Esophagus muscularis mucosa (tissue), 4 donors: Measurements from ENCODE around the gene MYADML2. TPM values are rescaled to one million over a fixed set of nuclear protein-coding genes. Genes with fewer than 3 reads are reported as not detected.

Source experiments
- DNase-seq: peaks from one replicate; pipeline ENCODE4 v3.0.0-alpha.2; 2017; ENCODE audit errors: extremely low spot score
- H3K27ac ChIP-seq, 4 donors: fragments of 200-600 bp; sonication (generic); replicated peaks in 1 of 4; 1 replicate in 3 of 4; 2 replicates in 1 of 4; pipeline ENCODE4 v1.5.1; 2016 to 2019; ENCODE audit warnings: mild to moderate bottlenecking in 1 of 4
- H3K27me3 ChIP-seq, 4 donors: fragments of 200-600 bp; sonication (generic); one replicate each; pipeline versions ENCODE4 v1.5.1 to v1.6.0; 2016 to 2019
- H3K36me3 ChIP-seq, 4 donors: fragments of 200-600 bp; sonication (generic); one replicate each; pipeline ENCODE4 v1.5.1; 2016 to 2019
- H3K4me1 ChIP-seq, 4 donors: fragments of 200-600 bp; sonication (generic); one replicate each; pipeline ENCODE4 v1.5.1; 2016 to 2019
- H3K4me3 ChIP-seq, 4 donors: fragments of 200-600 bp; sonication (generic); 1 replicate in 2 of 4; 2 replicates in 2 of 4; pipeline ENCODE4 v1.5.1; 2016 to 2019; ENCODE audit warnings: mild to moderate bottlenecking in 4 of 4, moderate library complexity in 1 of 4
- H3K9me3 ChIP-seq, 4 donors: fragments of 200-600 bp; sonication (generic); 1 replicate in 3 of 4; 2 replicates in 1 of 4; pipeline ENCODE4 v1.5.1; 2016 to 2019
- EP300 ChIP-seq: sonication (generic); formaldehyde crosslinking; IDR thresholded peaks from one replicate; pipeline ENCODE4 v1.6.1; 2017; ENCODE audit warnings: antibody characterized with exemption
- POLR2A ChIP-seq: fragments of 450-650 bp; IDR thresholded peaks from one replicate; pipeline ENCODE4 v1.6.1; 2017; ENCODE audit warnings: antibody characterized with exemption, moderate library complexity, mild to moderate bottlenecking, low read depth
- POLR2AphosphoS5 ChIP-seq, 2 donors: sonication (generic); formaldehyde crosslinking; IDR thresholded peaks; one replicate each; pipeline ENCODE4 v1.6.1; 2017; ENCODE audit warnings: antibody characterized with exemption in 2 of 2
- WGBS: methylation state at CpG from one replicate; pipeline ENCODE4 v1.1.5; 2018; 5-methylcytosine and 5-hydroxymethylcytosine counted together
- intact Hi-C: fragments of 100-400 bp; cut with DNase I; formaldehyde crosslinking; loops from one replicate; pipeline ENCODE4 v1.15.1; 2023
- total RNA-seq, 4 donors: library from RNA; depleted of rRNA; stranded (reverse); fragments of >200 nt; gene quantifications; one replicate each; pipeline versions ENCODE4 v1.1.0 to v1.2.1, GENCODE V29; 2016
- TF ChIP-seq, protein P1 (sequence below), 3 experiments: fragments of 200-600 bp in 2 of 3; fragments of 450-650 bp in 1 of 3; sonication (generic) in 2 of 3; IDR thresholded peaks; one replicate each; pipeline ENCODE4 v1.5.1; 2017 to 2019; ENCODE audit warnings: antibody characterized with exemption in 3 of 3, mild to moderate bottlenecking in 2 of 3, moderate library complexity in 1 of 3

The MYADML2 gene
- total RNA-seq, 4 donors from 2014 or later: not detected

DNA sequence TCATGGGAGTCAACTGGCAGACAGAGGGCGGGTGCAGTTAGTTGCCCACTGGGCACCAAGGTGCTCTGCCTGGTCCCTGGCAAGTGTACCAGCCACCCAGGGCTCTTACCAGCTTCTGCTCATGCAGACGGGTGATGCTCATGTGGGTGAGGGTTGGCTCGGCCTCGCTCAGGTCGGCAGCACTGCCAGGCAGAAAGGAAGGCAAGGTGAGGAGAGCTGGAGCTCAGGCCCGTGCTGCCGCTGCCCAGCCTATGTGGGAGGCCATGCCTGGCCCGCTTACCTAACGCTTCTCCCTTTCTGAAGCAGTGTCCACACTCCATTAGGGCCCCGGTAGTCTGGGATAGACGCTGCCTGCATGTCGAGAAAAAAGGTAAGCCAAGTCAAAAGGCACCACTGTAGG lies 31.7 kb downstream of the MYADML2 start:
- DNase-seq: no peak
- no peaks in the 10 kb centered on the region for H3K27me3 ChIP-seq
- WGBS: 88% methylated on average over 8 of the region's 12 CpGs
- TF ChIP-seq EP300: no peak
- TF ChIP-seq, protein P1, sequence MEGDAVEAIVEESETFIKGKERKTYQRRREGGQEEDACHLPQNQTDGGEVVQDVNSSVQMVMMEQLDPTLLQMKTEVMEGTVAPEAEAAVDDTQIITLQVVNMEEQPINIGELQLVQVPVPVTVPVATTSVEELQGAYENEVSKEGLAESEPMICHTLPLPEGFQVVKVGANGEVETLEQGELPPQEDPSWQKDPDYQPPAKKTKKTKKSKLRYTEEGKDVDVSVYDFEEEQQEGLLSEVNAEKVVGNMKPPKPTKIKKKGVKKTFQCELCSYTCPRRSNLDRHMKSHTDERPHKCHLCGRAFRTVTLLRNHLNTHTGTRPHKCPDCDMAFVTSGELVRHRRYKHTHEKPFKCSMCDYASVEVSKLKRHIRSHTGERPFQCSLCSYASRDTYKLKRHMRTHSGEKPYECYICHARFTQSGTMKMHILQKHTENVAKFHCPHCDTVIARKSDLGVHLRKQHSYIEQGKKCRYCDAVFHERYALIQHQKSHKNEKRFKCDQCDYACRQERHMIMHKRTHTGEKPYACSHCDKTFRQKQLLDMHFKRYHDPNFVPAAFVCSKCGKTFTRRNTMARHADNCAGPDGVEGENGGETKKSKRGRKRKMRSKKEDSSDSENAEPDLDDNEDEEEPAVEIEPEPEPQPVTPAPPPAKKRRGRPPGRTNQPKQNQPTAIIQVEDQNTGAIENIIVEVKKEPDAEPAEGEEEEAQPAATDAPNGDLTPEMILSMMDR (IDR thresholded peaks at IDR 0.05): no peak
- TF ChIP-seq POLR2AphosphoS5 (IDR thresholded peaks at IDR 0.05): no peak
- TF ChIP-seq POLR2A: no peak
- H3K36me3 ChIP-seq: peaks cover 12 to 61% (median 54%) of the 10 kb centered on the region in 4 donors
- H3K9me3 ChIP-seq: no peaks in the 10 kb centered on the region
- no peak overlapping the region for H3K4me3 ChIP-seq
- peaks cover 23 to 64% (median 45%) of the 10 kb centered on the region in 4 donors for H3K4me1 ChIP-seq
- intact Hi-C loops: loop anchor here (5.0 kb wide), 1 partner anchor 53 kb away; the partner anchor contains the start of gene P4HB
- H3K27ac ChIP-seq: no peak overlapping the region

- no peak for DNase-seq
- Histone ChIP-seq H3K27me3 (no peaks in the 10 kb centered on the region), H3K36me3 (peaks cover 12 to 51% (median 45%) of the 10 kb centered on the region in 4 donors), H3K4me3 (no peak overlapping the region), H3K27ac (no peak overlapping the region), H3K9me3 (no peaks in the 10 kb centered on the region), H3K4me1 (peaks cover 30 to 64% (median 48%) of the 10 kb centered on the region in 4 donors)
- intact Hi-C loops: no loop called here
- 94% methylated on average over 12 of the region's 36 CpGs for WGBS
- TF ChIP-seq EP300 (no peak), POLR2A (no peak), POLR2AphosphoS5 (IDR thresholded peaks at IDR 0.05) (no peak)
- TF ChIP-seq, protein P1 (IDR thresholded peaks at IDR 0.05): no peak
Observed at GRCh38 chr17:81914103-81914850, 32.8 kb downstream of the MYADML2 start.

DNA sequence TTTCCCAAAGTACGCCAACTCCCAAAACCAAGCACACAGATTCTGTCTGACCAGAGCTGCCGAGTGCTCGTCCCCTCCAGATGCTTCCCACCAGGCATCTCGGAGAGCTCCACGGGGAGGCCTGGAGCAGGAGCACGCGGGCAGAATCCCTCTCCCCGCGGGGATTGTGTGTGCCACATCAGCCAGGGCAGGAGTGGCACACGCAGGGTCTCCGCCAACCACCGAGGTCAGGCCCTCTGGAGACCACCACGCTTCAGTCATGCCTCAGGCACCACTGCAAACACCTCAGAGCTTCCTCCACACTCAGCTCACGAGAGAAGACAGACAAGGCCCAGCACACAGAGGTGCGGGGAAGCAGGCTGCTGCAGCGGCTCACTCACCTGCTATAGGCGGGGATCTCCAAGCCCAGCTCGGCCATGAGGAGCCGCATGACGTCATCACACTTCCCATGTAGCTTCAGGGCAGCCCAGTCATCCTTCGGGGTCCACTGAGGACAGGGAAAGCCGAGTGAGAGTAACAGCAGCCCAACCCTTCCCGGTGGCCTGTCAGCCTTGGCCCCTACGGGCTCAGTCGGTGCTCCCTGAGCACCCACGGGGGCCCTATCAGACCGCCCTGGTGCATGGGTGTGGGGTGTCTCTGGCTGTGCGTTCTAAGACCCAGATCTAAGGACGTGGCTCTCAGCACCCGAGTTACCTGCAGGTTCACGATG lies 33.5 kb downstream of the MYADML2 start:
- intact Hi-C loops: no loop called here
- peaks cover 12 to 52% (median 48%) of the 10 kb centered on the region in 4 donors for H3K36me3 ChIP-seq
- 94% methylated on average over 11 of the region's 31 CpGs for WGBS

DNA sequence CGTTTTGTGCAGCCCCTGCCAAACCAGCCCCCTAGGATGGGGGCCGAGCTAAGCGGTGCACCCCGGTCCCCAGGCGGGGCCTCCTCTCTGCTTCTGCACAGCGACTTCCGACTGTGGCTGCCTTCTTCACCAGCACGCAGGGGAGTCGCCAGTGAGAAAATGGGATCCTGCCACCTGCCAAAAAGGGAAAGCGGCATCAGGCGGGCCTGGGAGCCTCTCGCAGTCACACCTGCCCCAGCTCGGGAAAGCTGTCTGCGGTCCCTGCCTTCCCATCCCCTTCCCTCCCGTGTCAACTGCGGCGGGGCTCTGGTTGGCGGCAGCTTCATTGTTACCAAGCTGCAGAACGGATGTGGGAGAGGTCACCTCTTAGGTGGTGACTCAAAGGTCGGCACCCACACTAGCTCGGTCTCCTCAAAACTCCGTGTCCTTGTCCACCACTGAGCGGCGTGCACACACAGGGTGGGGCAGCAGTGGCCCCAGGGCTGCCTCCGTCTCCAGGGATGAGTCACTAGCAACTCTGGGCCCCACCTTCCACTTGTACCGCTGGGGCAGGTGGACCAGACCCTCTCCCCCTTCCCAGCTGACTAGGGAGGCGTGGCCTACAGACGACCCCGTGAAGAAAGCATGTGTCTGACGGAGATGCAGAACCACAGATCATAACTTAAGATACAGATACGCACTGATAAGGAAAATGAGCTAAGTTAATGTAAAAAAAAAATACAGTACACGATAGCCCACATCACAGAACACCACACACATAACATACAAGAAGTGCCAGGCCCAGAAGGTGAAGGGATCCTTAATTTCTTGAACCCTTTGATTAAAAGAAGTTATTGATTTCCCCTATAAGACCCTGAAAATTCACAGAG lies 34.4 kb downstream of the MYADML2 start:
- WGBS: 92% methylated on average over 31 of the region's 32 CpGs

More for the DNA sequence above, 33.5 kb downstream of the MYADML2 start:
- no peak for DNase-seq
- Histone ChIP-seq H3K27me3 (no peaks in the 10 kb centered on the region), H3K9me3 (no peaks in the 10 kb centered on the region), H3K4me1 (peaks cover 29 to 57% (median 44%) of the 10 kb centered on the region in 4 donors), H3K4me3 (no peak overlapping the region), H3K27ac (no peak overlapping the region)
- TF ChIP-seq EP300: no peak
- no peak for TF ChIP-seq POLR2AphosphoS5 (IDR thresholded peaks at IDR 0.05)
- no peak for TF ChIP-seq POLR2A
- TF ChIP-seq, protein P1 (IDR thresholded peaks at IDR 0.05): no peak

More for the DNA sequence above, 34.4 kb downstream of the MYADML2 start:
- no peaks in the 10 kb centered on the region for H3K27me3 ChIP-seq
- peaks cover 24 to 50% (median 39%) of the 10 kb centered on the region in 4 donors for H3K4me1 ChIP-seq
- no peak for DNase-seq
- TF ChIP-seq, protein P1 (IDR thresholded peaks at IDR 0.05): no peak
- TF ChIP-seq POLR2A: no peak
- no peak for TF ChIP-seq EP300
- no peak for TF ChIP-seq POLR2AphosphoS5 (IDR thresholded peaks at IDR 0.05)
- H3K36me3 ChIP-seq: peaks cover 12 to 60% (median 56%) of the 10 kb centered on the region in 4 donors
- intact Hi-C loops: no loop called here
- H3K9me3 ChIP-seq: no peaks in the 10 kb centered on the region
- peak overlapping the region in 2 of 4 donors; percentile 60 to 85 for H3K27ac ChIP-seq
- no peak overlapping the region for H3K4me3 ChIP-seq
